Measurements from ENCODE around the gene SDCBP2. TPM values are rescaled to one million over a fixed set of nuclear protein-coding genes. Genes with fewer than 3 reads are reported as not detected.
A peak's percentile ranks its signal among the peaks of the same experiment; 100 is the strongest.

Gene SDCBP2
- total RNA-seq, 1 donor from 2014 or later = 2.9 TPM

GRCh38 chr20:1319051-1319450 is 9.9 kb downstream of the SDCBP2 start:
- Mint-ChIP-seq H3K9me3 (no peaks in the 10 kb centered on the region), H3K4me3 (no peak overlapping the region), H3K36me3 (no peaks in the 10 kb centered on the region), H3K27ac (no peak overlapping the region), H3K27me3 (ENCODE audit: low read depth) (peaks cover 24% of the 10 kb centered on the region), H3K4me1 (no peaks in the 10 kb centered on the region)
- TF ChIP-seq CTCF (IDR thresholded peaks at IDR 0.05; ENCODE audit: unreplicated experiment) = no peak
- DNase-seq (ENCODE audit: low spot score in 2 of 2, unreplicated experiment in 2 of 2) = no peak

DNA sequence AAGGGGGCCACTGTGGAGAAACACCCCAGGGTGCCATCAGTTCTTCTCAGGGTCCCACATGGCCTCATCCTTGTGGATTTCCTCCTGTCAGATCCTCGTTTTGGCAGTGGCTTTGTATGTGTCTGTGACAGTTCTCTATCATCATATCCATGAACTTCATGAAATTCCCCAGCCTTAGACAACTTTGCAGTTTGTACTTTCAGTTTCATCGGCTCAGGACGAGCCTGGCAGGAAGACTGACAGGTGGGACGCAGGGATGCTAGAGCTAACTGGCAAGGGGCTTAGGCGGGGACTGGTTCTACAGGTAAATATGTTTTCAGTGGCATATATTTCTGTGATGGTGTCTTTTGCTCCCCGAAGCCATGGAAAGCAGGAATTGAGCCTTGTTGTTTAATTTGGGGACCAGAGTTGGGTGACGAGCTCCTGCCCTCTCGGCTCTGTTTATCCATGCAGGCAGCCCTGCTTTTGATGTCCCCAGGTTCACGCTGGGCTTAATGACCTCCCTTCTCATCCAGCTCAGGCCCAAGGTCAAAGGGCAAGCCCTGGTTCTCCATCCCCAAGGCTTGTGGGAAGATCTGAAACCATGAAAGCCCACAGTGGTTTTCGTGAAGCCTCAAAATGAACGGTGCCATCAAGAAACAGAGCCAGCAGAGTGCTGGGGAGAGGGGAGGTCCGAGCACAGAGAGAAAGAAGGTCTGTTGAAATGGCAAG is 11.2 kb downstream of the SDCBP2 start:
- H3K4me3 Mint-ChIP-seq = no peak overlapping the region

DNA sequence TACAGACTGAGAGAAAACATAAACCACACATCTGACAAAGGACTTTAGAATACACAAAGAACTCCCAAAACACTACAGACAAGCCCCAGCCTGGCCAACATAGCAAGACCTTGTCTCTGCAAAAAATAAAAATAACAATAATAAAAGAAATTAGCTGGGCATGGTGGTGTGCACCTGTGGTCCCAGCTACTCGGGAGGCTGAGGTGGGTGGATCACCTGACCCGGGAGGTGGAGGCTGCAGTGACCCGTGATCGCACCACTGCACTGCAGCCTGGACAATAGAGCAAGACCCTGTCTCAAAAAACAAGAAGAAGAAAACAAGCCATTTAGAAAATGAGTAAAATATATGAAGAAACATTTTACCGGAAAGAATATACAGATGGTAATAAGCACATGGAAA is 13.1 kb downstream of the SDCBP2 start:
- Mint-ChIP-seq H3K36me3 (no peaks in the 10 kb centered on the region), H3K27ac (no peak overlapping the region), H3K4me3 (no peak overlapping the region), H3K27me3 (ENCODE audit: low read depth) (peaks cover 16% of the 10 kb centered on the region), H3K9me3 (no peaks in the 10 kb centered on the region), H3K4me1 (peaks cover 5% of the 10 kb centered on the region)
- TF ChIP-seq CTCF (IDR thresholded peaks at IDR 0.05; ENCODE audit: unreplicated experiment) = no peak
- DNase-seq (ENCODE audit: low spot score in 2 of 2, unreplicated experiment in 2 of 2) = no peak

More for the DNA sequence above, 11.2 kb downstream of the SDCBP2 start:
- peaks cover 24% of the 10 kb centered on the region for H3K27me3 Mint-ChIP-seq (ENCODE audit: low read depth)
- H3K27ac Mint-ChIP-seq = no peak overlapping the region
- TF ChIP-seq CTCF (IDR thresholded peaks at IDR 0.05; ENCODE audit: unreplicated experiment) = no peak
- no peaks in the 10 kb centered on the region for H3K36me3 Mint-ChIP-seq
- DNase-seq (ENCODE audit: low spot score in 2 of 2, unreplicated experiment in 2 of 2) = no peak
- no peaks in the 10 kb centered on the region for H3K9me3 Mint-ChIP-seq
- peaks cover 5% of the 10 kb centered on the region for H3K4me1 Mint-ChIP-seq

GRCh38 chr20:1313236-1313964 is 15.5 kb downstream of the SDCBP2 start:
- peak overlapping the region; percentile 17 for H3K4me3 Mint-ChIP-seq
- no peaks in the 10 kb centered on the region for H3K9me3 Mint-ChIP-seq
- H3K4me1 Mint-ChIP-seq = peaks cover 5% of the 10 kb centered on the region
- peaks cover 10% of the 10 kb centered on the region for H3K27me3 Mint-ChIP-seq (ENCODE audit: low read depth)
- H3K36me3 Mint-ChIP-seq = no peaks in the 10 kb centered on the region
- DNase-seq (ENCODE audit: low spot score in 2 of 2, unreplicated experiment in 2 of 2) = peak; percentile 64 to 87
- TF ChIP-seq CTCF (IDR thresholded peaks at IDR 0.05; ENCODE audit: unreplicated experiment) = peak; percentile 97
- no peak overlapping the region for H3K27ac Mint-ChIP-seq

DNA sequence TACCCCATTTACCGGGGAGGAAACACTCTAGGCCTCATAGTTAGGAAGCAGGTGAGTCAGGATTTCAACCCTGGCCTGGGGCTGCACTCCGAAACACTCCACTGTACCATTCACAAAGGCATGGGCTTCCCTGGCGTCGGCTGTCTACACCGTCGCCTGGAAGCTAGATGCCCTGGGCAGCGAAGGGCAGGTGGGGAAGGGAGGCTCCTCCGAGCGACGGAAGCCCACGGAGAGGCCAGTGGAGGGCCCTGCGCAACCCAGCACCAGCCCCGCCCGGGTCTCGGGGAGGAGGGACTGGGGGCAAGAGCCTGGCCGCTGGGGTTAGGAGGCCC is 16.1 kb downstream of the SDCBP2 start:
- Mint-ChIP-seq H3K9me3 (no peaks in the 10 kb centered on the region), H3K27ac (no peak overlapping the region), H3K36me3 (no peaks in the 10 kb centered on the region), H3K4me3 (peak overlapping the region; percentile 24), H3K27me3 (ENCODE audit: low read depth) (peaks cover 9% of the 10 kb centered on the region), H3K4me1 (peaks cover 5% of the 10 kb centered on the region)
- TF ChIP-seq CTCF (IDR thresholded peaks at IDR 0.05; ENCODE audit: unreplicated experiment) = no peak
- no peak for DNase-seq (ENCODE audit: low spot score in 2 of 2, unreplicated experiment in 2 of 2)
